ENCODE data around the gene TREML4.
"Not testable (repeated sequence)": the region's sequence is repeated elsewhere in the genome, so short reads cannot be mapped to it uniquely, and the experiment has no call there.

Gene TREML4

GRCh38 chr6:41204156-41204555 lies 24.0 kb upstream of the TREML4 start:
- DNase-seq (ENCODE audit: low spot score), result no peak

GRCh38 chr6:41208439-41209106 lies 19.6 kb upstream of the TREML4 start:
- no peak for DNase-seq (ENCODE audit: low spot score)

DNA sequence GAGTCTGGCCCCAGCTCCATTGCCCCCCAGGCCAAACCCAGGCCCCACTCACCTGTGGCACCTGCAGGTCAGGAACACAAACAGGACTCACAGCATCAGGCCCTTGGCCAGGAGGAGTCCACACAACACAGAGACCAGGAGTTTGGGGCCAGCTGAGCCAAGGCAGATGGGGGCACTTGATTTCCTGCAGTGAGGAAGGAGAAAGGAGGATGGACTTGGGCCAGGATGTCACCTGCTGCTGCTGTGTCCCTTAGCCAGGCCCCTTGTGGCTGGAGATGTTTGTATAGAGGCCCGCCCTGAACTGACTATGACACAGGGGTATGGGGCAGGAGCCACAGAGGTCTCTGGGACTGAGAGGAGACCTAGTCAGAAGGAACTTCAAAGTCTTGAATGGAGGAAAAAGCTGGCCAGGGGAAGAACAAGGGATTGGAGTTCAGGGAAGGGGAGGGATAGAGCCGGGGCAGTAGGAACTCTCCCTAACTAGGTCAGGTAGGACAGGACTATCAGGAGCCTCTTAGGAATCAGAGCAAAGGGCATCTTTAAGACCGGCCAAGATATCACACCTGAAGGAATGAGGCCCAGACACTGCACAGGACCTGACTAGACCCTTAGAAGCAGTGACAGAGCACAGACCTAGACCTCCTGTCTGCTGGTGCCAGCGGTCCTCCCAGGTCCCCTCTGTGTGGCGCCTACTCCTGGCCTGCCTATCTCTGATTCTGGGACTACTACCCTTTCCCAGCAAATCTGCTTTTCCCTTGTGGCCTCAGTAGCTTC lies 18.4 kb upstream of the TREML4 start:
- no peak for DNase-seq (ENCODE audit: low spot score)

- DNase-seq (ENCODE audit: low spot score), result no peak
Observed at GRCh38 chr6:41214559-41215238, 13.4 kb upstream of the TREML4 start.

GRCh38 chr6:41215777-41216176 lies 12.4 kb upstream of the TREML4 start:
- no peak for DNase-seq (ENCODE audit: low spot score)

GRCh38 chr6:41216616-41217015 lies 11.5 kb upstream of the TREML4 start:
- DNase-seq (ENCODE audit: low spot score), result no peak

DNA sequence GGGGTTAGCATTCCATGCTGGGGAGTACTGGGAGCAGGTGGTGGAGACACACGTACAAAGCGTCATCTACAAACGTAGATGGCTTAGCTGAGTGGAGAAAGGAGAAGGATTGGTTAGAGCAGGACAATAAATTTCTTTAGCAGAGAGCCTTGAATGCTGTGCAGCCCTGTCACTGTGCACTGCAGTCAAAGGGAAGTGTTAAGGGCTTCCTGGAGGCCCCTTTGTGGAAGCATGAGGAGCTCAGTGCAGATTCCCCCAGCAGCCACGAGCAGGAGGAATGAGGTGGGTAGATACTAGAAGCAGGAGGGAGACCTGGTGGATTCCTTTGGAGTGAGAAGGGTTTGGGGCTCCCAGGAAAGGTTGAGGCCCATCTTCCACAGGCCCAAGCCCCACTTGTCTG lies 6.1 kb upstream of the TREML4 start:
- DNase-seq (ENCODE audit: low spot score), result no peak

DNA sequence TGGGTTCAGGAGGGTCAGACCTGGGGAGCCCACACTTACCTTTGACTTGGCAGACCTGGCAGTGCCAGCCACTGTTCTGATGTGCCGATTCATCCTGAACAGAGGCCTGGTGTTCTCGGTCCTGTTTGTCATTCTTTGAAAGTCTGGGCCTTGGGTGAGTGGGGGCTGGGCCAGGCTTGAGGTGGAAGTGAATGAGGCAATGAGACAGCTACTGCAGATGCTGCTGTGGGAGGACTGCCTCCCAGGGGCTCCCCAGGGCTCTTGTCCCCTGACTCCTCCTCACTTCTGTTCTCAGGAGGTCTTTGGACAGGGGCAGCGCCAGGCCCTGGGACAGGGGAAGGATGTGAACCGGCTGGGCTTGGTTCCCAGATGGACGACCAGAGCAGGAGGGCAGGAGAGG lies 5.6 kb upstream of the TREML4 start:
- no peak for DNase-seq (ENCODE audit: low spot score)

DNA sequence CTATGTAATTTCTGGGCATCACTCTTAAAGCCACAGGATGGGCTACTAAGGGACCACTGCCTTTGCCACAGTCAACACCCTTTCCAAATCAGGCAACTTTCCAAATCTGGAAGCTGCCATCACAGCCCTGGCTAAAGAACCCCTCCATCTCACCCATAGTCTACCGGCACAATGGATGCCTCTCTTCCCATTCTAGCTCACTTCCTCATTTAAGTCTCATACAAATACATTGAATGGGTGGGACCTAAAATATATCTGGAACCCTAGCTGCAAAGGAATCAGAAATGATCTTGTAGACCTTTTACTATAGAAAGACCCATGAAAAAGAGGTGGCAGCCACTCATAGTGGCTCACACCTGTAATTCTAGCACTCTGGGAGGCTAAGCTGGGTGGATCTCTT lies 3.3 kb upstream of the TREML4 start:
- DNase-seq (ENCODE audit: low spot score), result no peak

- no peak for DNase-seq (ENCODE audit: low spot score)
Observed at GRCh38 chr6:41226752-41227151, 1.4 kb upstream of the TREML4 start.

- DNase-seq (ENCODE audit: low spot score), result peak; percentile 82
Observed at GRCh38 chr6:41228616-41229015, 467 bp downstream of the TREML4 start.

DNA sequence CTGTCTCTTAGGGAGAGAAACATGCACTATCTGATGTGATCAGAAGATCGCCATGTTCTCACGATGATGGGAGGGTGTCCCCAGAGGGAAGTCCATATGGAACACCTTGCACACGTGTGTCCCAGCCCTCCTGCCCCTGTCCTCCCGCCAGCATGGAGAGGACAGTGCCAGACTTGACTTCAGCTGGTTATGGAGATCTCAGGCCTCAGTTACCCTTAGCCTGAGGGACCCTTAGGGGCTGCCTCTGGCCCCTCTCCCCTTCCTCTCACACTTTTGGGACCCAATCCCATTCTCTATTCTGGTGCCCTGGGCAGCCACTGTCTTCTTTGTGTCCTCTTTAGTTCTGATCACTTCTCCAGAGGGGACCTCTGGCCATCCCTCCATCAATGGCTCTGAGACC lies 1.6 kb downstream of the TREML4 start:
- DNase-seq (ENCODE audit: low spot score), result no peak

DNA sequence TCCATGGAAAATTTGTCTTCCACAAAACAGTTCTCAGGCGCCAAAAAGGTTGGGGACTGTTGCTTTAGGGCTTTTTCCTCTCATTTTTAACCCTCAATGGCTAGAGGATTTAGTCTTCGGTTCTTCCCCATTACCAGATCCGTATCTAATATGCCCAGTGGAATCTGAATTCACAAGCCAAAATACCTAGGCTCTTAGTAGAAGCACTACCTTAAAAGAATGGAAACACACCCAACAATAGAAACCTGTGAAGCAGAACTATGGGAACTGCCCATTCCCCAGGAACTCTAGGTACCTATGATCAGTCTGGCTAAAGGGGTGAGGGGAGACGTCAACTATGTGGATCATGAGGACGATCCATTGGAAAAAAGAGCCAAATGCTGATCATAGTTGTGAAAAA lies 3.1 kb downstream of the TREML4 start:
- DNase-seq (ENCODE audit: low spot score), result no peak

- DNase-seq (ENCODE audit: low spot score), result no peak
Observed at GRCh38 chr6:41232667-41233066, 4.5 kb downstream of the TREML4 start.

DNA sequence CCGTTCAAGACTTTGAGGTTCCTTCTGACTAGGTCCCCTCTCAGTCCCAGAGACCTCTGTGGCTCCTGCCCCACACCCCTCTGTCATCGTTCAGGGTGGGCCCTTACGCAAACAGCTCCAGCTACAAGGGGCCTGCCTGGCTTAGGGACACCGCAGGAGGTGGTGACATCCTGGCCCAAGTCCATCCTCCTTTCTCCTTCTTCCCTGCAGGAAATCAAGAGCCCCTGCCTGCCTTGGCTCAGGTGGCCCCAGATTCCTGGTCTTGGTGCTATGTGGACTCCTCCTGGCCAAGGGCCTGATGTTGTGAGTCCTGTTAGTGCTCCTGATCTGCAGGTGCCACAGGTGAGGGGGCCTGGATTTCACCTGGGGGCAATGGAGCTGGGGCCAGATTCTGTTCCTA lies 8.1 kb downstream of the TREML4 start:
- DNase-seq (ENCODE audit: low spot score), result no peak

DNA sequence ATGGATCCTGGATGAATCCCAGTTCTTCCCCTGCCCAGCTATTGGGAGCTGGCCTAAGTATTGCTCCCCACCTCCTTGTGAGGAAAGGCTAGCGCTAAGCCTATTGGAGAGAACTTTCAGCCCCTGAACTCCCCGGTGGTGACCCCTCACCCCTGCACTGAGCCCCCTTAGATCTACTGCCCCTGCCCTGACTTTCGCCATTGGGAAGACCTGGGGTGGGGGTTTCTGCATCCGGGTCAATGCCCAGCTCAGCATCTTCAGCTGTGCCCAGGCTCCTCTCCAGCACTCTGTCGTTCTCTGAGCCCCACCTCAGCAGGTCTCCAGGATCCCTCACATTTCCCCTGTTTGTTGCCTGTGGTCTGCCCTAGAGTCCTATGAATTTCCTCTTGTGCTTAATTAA lies 9.0 kb downstream of the TREML4 start:
- no peak for DNase-seq (ENCODE audit: low spot score)

DNA sequence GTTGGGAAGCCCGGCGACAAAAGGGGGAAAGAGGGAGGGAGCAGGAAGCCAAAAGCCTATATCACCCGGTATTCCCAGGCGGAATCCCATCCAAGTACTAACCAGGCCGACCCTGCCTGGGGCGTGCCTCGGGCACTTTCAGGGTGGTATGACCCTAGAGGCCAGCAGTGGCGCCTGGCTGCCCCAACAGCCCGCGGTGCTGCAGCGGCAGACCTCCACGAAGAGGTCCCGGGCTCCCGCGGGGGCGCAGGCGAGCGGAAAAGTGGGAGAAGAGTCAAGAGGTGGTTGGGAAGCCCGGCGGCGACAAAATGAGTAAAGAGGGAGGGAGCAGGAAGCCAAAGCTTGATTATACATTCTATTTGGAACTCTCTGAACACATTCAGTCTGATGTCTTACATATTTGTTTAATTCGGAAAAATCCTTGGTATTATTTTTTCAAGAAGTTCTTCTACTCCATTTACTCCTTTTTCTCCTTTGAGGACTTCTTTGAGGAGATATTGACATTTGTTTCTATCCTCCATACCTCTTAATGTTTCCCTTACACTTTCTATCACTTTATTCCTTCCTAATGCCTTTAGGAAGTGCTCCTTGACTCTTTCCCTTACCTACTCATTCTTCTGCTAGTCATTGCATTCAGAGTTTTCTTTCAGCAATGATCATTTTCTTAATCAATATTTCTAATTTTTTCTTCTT lies 11.5 kb downstream of the TREML4 start:
- DNase-seq (ENCODE audit: low spot score), result no peak

- DNase-seq (ENCODE audit: low spot score), result not testable (repeated sequence)
Observed at GRCh38 chr6:41246529-41246928, 18.4 kb downstream of the TREML4 start.

- DNase-seq (ENCODE audit: low spot score), result no peak
Observed at GRCh38 chr6:41247288-41247865, 19.2 kb downstream of the TREML4 start.

DNA sequence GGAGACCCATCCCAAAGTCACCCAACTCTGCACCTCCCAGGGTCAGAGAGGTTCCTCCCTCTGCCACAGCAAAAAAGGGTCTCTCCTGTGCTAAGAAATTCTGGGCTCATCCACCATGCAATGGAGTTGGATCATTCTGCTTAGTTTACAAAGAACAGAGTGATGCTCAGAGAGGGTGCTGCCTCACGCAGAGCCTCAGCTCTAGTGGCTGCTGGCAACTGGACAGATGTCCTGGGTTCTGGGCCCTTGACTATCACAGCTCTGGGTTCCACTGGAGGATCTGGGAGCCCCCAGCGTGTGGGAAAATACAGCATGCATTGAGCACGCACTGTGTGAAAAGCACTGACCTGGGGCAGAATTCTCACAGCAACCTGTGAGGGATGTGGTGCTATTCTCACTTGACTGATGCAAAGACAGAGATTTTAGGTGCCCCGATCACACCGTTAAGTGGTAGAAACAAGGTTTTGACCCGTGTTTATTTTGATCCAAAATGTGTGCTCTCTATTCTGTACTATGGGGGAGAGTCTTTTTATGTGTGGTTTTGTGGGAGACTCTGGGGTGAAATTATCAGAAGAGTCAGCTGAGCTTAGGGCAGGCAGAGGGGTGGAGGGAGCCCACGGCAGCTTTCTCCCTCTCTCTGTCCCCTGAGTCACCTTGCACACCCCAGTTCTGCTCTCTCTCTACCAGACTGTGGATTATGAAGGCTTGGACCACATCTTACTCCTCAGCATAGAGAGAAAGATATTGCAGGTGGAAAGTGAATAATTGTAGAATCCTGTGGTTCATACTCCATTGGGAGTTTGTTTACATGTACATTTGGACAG lies 19.9 kb downstream of the TREML4 start:
- no peak for DNase-seq (ENCODE audit: low spot score)

- no peak for DNase-seq (ENCODE audit: low spot score)
Observed at GRCh38 chr6:41252401-41253169, 24.4 kb downstream of the TREML4 start.

Measured in hematopoietic multipotent progenitor cell treated with erythropoietin and hydrocortisone succinate and interleukin-3 and kit ligand, for 15 days (in vitro differentiated cells).